ENCODE data around the gene SLC9C1.

GRCh38 chr3:112136046-112136445 is 158.0 kb downstream of the SLC9C1 start:
- TF ChIP-seq CTCF (IDR thresholded peaks at IDR 0.05 in 2 of 3, conservative IDR thresholded peaks at IDR 0.05 in 1 of 3; ENCODE audit: borderline replicate concordance in 1 of 3, insufficient read depth in 1 of 3, low read depth in 2 of 3, low read length in 2 of 3) (no peak), REST (IDR thresholded peaks at IDR 0.05; ENCODE audit: low read depth) (no peak), POLR2AphosphoS5 (IDR thresholded peaks at IDR 0.05; ENCODE audit: low read depth, low read length) (no peak), MAX (IDR thresholded peaks at IDR 0.05) (no peak)

Measured in HCT116 (cell line).